K562 (cell line): Measurements from ENCODE around the gene NMBR.

Experiments
- CTCF ChIP-seq, 3 experiments: IDR thresholded peaks in 2 of 3; conservative IDR thresholded peaks in 1 of 3; 2 replicates each; pipeline ENCODE4 v1.5.1; 2011 to 2012; ENCODE audit warnings: low read length in 3 of 3, mild to moderate bottlenecking in 3 of 3, control low read depth in 2 of 3, improper control_type of control experiment in 1 of 3, inconsistent platforms in 1 of 3, low read depth in 1 of 3, mixed read lengths in 1 of 3, moderate library complexity in 1 of 3; ENCODE audit not compliant: insufficient read depth in 2 of 3
- E2F6 ChIP-seq, 2 experiments: IDR thresholded peaks; 2 replicates each; pipeline ENCODE4 v1.6.1; 2011; ENCODE audit warnings: borderline replicate concordance in 1 of 2, control low read depth in 1 of 2, low read depth in 1 of 2, low read length in 1 of 2, mild to moderate bottlenecking in 1 of 2, mixed read lengths in 1 of 2, moderate library complexity in 1 of 2; ENCODE audit not compliant: insufficient read depth in 1 of 2, insufficient read length in 1 of 2, poor library complexity in 1 of 2, severe bottlenecking in 1 of 2; ENCODE audit errors: extremely low read depth in 1 of 2
- MEIS2 ChIP-seq: fragments of 450-650 bp; IDR thresholded peaks from 2 replicates; pipeline ENCODE4 v1.6.1; 2014; ENCODE audit warnings: mild to moderate bottlenecking; ENCODE audit not compliant: partially characterized antibody
- NCOA4 ChIP-seq: fragments of 450-650 bp; IDR thresholded peaks from 2 replicates; pipeline ENCODE4 v1.6.1; 2018; ENCODE audit warnings: mild to moderate bottlenecking; ENCODE audit not compliant: partially characterized antibody
- PCBP1 ChIP-seq: fragments of 200-400 bp; formaldehyde crosslinking; IDR thresholded peaks from 2 replicates; pipeline ENCODE4 v1.6.1; 2018; ENCODE audit warnings: mild to moderate bottlenecking, low read depth, low read length; ENCODE audit not compliant: poor library complexity, severe bottlenecking
- TFAM ChIP-seq: fragments of 250-450 bp; sonication (Bioruptor Pico); conservative IDR thresholded peaks from 2 replicates; pipeline ENCODE4 v1.5.0; 2021; ENCODE audit warnings: mild to moderate bottlenecking, moderate library complexity
- ZBED1 ChIP-seq: IDR thresholded peaks from 2 replicates; pipeline ENCODE4 v1.6.1; 2014
- TF ChIP-seq, protein P1 (sequence below), 2 experiments: fragments of 250-450 bp in 1 of 2; fragments of 450-650 bp in 1 of 2; sonication (Bioruptor Pico) in 1 of 2; IDR thresholded peaks; 2 replicates each; pipeline versions ENCODE4 v1.6.1 to v1.8.0; 2016 to 2021; ENCODE audit warnings: mild to moderate bottlenecking in 2 of 2, moderate library complexity in 2 of 2, missing compliant biosample characterization in 1 of 2, missing genetic modification characterization in 1 of 2
- TF ChIP-seq, protein P2 (sequence below): sonication (generic); formaldehyde crosslinking; IDR thresholded peaks from 2 replicates; pipeline ENCODE4 v1.8.0; 2023; ENCODE audit warnings: mild to moderate bottlenecking, missing genetic modification reagents

GRCh38 chr6:142193621-142194020, 46.7 kb upstream of the NMBR start:
- TF ChIP-seq MEIS2 (no peak), PCBP1 (no peak), E2F6 (IDR thresholded peaks at IDR 0.05; ENCODE audit: borderline replicate concordance in 1 of 2, extremely low read depth in 1 of 2, insufficient read depth in 1 of 2, insufficient read length in 1 of 2, low read depth in 1 of 2, low read length in 1 of 2, poor library complexity in 1 of 2, severe bottlenecking in 1 of 2) (no peak), TFAM (CRISPR knock-in tag) (no peak), CTCF (IDR thresholded peaks at IDR 0.05 in 2 of 3, conservative IDR thresholded peaks at IDR 0.05 in 1 of 3; ENCODE audit: insufficient read depth in 2 of 3, low read depth in 1 of 3, low read length in 3 of 3) (no peak), ZBED1 (no peak), NCOA4 (no peak)
- TF ChIP-seq, protein P1, sequence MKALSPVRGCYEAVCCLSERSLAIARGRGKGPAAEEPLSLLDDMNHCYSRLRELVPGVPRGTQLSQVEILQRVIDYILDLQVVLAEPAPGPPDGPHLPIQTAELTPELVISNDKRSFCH (CRISPR knock-in tag; IDR thresholded peaks at IDR 0.05), result no peak
- TF ChIP-seq, protein P1 (tag; IDR thresholded peaks at IDR 0.05), result no peak
- TF ChIP-seq, protein P2, sequence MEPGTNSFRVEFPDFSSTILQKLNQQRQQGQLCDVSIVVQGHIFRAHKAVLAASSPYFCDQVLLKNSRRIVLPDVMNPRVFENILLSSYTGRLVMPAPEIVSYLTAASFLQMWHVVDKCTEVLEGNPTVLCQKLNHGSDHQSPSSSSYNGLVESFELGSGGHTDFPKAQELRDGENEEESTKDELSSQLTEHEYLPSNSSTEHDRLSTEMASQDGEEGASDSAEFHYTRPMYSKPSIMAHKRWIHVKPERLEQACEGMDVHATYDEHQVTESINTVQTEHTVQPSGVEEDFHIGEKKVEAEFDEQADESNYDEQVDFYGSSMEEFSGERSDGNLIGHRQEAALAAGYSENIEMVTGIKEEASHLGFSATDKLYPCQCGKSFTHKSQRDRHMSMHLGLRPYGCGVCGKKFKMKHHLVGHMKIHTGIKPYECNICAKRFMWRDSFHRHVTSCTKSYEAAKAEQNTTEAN (CRISPR knock-in tag), result no peak
